HUDEP-2 (cell line): ENCODE results near the gene FLACC1.
"Not testable (repeated sequence)": the region's sequence is repeated elsewhere in the genome, so short reads cannot be mapped to it uniquely, and the experiment has no call there.

Experiments
- DNase-seq, 76 experiments: peaks; one replicate each; lab custom pipeline; 2025; ENCODE audit not compliant: unreplicated experiment in 76 of 76; lab: John Stamatoyannopoulos, UW

FLACC1 gene, protein sequence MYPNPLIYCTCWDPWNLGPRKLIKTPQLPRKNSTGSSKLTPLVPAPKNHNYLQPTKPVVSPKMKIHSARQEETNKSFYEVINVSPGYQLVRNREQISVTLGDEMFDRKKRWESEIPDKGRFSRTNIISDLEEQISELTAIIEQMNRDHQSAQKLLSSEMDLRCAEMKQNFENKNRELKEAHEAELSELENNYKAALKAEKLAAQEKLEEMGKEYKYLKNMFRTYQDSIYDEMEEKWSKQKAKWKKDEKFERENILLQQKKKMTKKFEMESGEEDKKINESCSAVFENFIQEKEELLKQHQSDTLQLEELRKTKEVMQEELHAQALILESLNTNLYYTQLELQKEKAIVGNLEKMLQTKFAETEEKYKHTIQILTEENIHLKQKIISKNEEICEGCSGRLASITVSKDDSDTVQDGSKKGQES

DNA sequence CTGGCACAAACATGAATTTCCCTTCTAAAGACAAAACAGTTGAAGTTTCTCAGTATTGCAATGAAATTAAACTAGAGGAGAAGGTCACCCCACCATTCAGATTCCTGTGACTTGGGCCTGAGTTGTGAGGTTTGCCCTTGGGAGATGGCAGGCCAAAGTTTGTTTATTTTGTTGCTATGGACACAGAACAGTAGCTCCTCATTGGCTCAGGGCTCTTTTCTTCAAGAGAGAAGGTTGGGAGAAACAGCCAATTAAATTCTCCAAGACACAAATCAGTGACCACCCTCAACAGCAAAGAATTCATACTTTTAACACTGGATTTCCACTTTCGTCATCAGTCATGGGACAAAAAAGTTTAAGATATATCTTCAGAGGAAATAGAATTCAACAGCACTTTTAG is at the start of gene FLACC1:
Gene FLACC1 (minus strand): TSS at position 125 of the 400 bp plus-strand sequence. CDS start 5,941 bp downstream, outside the sequence.
- DNase-seq, result no peak

DNA sequence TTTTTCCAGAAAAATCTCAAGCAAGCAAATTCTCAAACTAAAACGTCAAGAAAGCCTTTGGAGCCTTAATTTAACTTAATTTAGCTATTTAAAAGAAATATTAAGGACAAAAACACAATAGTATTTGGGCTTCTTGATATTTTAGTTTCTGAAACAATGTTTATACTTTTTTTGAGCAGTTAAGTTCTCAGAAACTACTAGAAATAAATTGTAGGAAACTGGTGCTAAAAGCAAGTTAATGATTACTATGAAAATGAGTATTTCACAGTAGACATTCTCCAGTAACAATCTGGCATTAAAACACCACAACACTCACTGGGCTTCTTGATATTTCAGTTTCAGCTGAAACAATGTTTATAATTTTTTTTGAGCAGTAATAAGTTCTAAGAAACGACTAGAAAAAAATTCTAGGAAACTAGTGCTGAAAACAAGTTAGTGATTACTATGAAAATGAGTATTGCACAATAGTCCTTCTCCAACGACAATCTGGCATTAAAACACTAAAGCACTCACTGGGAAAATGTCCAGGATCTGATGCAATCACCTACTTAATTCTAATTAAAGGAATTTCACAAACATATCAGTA is 49.0 kb upstream of the FLACC1 start:
- DNase-seq, result peak in 17 of 76 experiments; percentile 1 to 77 (median 38)

DNA sequence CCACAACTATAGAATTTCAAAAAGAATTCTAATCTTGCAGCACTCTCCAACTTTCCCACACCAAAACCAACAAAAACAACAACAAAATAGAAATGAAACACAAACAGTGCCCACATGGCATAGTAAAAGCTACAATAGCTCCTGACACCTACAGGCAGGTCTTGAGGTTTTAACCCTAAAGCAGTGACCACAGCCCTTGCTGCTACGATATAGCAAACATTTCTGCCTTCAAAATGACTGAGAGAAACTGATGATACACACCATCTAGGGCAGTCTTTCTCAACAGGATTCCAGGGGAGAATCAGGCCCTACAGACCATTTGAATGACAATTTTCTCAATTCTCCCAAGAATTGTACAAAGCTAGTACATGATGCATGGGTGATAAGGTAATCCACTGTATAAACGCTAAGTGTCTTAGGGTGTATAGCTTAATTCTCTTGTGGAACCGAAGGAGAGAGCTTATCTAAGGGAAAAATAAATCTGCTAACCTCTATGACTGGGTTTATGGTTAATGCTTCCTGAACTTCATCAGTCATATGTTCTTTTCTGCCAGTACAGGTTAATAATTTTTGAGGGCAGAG is 47.6 kb upstream of the FLACC1 start:
- peak in 3 of 76 experiments; percentile 7 to 11 (median 10) for DNase-seq

DNA sequence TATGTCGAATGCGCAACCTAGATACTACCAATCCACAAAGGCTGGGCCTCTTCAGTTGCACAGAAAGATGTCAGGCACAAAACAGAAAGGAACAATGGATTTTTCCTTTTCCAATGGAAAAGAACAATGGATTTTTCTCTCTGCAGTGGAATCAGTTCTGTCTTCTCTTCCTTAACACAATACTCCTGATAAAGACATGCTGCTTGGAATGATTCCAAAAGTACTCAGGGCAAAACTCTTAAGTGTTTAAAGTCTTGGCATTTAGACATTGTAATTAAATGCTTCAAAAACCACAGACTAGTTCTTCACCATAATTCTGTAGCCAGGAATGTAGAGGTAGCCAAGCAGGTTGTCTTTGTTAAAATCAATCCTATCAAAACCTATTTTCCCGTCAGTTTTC is 46.7 kb upstream of the FLACC1 start:
- peak in 3 of 76 experiments; percentile 1 to 16 (median 7) for DNase-seq

DNA sequence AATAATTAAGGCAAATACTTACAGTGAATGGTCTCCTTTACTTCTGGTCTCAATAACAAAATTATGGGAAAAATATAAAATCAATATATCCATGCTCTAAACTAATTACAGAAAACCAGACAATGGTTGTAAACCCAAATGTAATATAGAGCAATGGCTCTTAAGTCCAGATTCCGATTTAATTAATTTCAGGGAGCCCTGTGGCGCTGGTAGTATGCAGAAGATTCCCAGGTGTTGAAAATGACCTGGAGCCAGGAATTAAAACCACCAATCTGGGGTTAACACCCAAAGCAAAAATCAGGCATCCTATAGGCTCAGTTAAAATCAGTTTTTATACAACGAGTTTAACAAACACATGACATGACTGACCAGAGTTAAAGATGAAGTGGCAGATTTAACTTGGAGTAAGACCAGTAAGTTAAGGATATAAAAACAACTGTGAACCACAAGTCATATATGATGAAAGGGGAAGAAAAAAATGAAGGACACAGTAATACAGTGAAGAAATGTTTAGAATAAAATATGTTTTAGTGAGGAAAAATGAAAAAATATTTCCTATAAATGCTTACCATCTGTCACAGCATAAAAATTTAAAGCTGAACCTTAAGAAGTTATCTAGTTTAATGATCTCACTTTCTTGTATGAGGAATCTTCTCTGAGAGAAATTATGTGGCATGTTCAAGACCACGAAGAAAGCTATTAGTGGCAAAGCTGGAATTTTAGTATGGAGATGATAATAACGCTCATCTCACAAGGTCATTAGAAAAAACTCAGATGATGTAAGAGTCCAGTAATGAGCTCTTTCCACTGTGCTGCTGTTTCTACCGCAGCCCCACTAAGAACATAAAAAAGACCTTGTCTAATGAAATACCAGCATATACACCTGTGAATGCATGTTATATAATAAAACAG is 45.8 kb upstream of the FLACC1 start:
- no peak for DNase-seq

DNA sequence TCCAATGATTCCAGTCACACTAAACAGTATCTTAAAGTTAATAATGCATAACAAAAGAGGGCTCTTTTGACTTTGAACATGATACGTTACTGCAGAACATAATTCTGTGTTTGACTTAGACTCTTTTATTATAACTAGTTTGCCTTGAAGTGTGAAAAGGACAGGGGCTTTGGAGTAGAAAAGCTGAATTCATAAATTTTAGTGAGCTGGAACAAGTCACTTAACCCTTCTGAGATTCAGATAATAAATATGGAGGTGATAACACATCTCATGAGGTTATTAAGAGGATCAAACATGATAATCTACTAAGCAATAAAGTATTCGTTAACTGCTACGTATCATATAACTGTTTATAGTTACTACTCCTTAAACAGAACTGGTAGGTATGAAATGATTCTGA is 44.7 kb upstream of the FLACC1 start:
- DNase-seq, result no peak

DNA sequence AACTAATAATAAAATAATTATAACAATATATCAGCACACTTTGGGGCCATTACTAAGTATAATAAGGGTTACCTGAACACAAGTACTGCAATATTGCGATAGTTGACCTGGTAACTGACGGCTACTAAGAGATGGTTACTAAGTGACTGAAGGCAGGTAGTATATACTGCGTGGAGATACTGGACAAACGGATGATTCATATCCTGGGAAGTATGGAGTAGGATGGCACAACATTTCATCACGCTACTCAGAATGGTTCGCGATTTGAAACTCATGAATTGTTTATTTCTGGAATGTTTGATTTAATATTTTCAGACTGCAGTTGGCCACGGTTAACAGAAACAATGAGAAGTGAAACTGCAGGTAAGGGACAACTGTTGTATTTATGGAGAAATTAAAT is 39.5 kb upstream of the FLACC1 start:
- no peak for DNase-seq

DNA sequence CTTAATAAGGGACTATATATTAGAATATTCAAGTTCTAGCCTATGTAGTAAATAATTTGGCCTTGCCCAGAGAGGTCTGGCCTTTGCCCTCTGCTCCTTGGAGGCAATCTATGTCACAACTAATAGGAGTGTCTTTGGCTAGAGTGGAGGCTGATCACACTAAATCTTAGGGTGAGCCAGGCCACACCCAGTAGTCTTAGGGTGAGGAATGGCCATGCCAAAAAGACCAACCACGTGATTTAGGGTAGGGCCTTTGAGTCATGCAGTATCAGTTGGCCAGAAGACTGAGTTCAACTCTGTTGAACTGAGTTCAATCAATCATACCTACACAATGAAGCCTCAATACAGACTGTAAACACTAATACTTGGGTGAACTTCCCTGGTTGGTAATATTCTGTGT is 26.0 kb upstream of the FLACC1 start:
- DNase-seq, result peak in 70 of 76 experiments; percentile 21 to 84 (median 56)

DNA sequence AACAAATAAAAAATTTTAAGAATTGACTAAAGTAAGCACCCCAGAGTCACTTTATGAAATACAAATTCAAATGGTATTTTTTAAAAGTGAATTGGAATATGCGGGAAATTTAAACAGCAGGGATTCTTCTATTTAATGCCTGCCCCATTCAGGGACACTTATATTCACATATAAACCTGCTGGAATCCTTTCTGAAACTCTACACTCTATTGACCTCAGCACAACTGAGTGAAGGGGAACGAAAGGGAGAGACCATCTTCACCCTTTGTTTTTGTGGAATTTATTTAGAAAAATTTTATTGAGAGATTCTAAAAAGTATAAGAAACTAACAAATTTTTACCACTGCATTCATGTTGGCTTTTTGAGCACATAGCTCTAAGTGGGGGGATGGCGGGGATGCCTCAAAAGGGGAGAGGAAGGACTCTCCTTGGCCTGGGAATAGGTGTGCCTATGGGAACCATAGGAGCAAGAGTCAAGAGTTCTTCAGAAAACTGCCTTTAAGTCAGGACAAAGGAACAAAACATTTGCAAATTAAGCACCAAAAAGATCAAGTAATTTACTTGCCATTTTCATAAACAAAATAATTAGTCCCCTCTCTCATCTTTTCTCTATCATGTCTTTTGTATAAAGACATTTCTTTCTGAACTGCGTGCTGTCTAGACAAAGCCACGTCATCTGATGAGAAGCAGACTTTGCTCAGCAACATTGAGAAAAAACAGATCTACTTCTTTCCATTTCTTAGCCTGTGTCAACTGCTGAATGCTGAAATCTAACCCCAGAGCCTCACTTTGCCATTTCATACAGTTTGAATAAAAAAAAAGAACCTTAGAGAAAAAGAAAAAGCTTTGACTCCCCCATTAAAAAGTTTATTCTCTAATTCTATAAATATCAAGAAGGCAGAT is 21.6 kb upstream of the FLACC1 start:
- DNase-seq, result no peak

DNA sequence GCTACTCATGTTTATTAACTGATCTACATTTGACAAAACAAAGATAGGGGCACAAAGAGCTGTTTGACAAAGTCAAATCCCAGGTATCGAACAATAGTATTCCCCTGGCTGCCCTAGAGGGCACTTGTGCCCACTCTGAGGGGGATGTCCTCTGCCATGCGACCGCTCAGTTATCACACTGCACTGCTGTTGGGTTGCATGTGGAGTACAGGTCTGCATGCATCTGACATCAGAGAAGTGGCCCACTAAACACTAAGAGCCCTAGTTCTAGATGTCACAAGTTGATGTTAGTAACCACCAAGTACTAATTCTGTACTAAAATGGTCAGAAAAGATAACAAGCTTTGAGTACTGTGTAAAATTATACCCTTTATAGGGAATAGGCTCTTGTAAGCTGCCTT is 20.1 kb upstream of the FLACC1 start:
- peak in 1 of 76 experiments; percentile 3 for DNase-seq

DNA sequence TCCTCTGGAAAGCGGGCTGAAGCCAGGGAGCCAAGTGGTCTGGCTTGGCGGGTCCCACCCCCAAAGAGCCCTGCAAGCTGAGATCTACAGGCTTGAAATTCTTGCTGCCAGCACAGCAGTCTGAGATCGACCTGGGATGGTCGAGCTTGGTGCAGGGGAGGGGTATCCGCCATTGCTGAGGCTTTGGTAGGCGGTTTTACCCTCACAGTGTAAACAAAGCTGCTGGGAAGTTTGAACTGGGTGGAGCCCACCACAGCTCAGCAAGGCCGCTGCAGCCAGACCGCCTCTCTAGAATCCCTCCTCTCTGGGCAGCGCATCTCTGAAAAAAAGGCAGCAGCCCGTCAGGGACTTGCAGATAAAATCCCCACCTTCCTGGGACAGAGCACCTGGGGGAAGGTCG is 12.6 kb upstream of the FLACC1 start:
- no peak for DNase-seq

DNA sequence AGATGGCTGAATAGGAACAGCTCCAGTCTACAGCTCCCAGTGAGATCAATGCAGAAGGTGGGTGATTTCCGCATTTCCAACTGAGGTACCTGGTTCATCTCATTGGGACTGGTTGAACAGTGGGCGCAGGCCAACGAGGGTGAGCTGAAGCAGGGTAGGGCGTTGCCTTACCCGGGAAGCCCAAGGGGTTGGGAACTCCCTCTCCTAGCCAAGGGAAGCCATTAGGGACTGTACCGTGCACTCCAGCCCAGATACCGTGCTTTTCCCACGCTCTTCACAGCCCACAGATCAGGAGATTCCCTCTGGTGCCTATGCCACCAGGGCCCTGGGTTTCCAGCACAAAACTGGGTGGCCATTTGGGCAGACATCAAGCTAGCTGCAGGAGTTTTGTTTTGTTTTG is 12.2 kb upstream of the FLACC1 start:
- DNase-seq, result not testable (repeated sequence)

DNA sequence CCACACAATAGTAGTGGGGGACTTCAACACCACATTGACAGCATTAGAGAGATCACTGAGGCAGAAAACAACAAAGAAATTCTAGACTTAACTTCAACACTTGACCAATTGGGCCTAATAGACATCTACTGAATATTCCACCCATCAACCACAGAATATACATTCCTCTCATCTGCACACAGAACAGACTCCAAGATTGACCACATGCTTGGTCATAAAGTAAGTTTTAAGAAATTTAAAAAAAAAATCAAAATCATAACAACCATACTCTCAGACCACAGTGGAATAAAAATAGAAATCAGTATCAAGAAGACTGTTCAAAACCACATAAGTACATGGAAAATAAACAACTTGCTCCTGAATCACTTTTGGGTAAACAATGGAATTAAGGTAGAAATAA is 9.0 kb upstream of the FLACC1 start:
- no peak for DNase-seq

DNA sequence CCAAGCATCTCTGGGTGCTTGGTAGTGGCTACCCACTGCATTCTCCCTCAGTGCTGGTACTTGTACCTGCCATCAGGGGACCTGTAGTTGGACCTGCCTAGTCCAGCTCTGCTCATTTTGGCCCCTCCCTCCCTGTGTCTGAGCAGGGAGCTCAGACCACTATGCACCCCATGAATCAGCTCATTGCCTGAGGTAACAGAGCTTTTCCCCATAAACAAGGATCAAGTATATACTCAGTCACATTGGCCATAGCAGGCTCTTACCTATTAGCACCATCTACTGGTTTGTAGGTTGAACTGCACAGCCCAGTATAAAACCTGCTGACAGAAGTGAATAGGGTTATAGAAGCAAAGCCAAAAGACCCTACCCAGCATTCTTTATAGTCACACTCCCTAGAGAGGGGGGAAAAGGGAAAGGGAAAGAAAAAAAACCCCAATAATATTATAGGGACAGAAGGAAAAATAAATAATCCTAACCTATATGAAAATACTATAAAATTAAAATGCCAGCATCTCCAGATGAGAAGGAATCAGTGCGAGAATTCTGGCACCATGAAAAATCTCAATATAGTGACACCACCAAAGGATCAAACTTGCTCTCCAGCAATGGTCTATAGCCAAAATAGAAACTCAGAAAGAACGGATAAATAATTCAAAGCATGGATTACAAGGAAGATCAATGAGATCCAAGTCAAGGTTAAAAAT is 6.9 kb upstream of the FLACC1 start:
- peak in 23 of 76 experiments; percentile 1 to 50 (median 16) for DNase-seq

DNA sequence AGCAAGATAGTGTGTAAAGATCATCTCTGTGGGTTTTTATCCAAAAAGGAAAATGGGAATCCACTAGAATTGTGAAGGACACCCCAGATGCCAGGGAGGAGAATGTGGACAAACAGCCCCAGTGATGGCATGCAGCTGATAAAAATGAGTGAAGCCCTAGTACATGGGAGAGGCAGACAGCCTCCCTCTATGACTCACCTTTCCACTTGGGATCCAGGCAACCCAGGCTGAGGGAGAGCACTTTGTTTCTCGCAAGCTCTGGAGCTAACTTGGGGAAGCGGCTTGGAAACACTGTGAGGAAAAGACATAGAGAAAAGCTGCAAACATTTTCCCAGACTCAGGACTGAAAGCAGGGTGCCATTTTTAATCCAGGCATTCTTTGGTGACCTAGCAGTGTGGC is 5.3 kb upstream of the FLACC1 start:
- DNase-seq, result no peak

DNA sequence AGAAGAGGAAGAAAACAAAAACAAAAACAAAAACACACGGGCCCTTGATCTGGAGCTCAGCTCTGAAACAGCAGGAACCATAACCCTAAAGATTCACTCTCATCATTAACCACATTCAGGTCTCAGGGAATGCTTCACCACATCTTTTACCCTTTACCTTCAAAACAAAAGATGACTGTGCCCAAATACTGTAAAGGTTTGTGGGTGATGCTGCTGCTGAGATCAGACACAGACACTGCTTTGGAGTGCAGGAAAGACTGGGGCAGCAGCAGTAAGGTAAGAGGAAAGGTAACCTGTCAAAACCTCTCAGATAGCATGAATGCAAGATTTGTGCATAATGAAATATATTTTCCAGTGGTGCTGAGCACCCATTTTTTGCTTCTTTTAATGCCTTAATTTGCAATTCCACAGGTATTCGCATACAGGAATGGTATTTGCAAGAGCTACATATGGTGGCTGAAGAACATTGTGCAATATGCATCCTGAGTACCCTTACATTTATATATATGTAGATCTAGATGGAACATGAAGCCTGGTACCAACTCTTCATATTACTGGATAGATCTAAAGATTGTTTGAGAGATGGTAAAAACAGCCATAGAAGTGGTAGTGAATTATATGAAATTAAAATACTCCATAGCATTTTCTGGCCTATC is 4.1 kb upstream of the FLACC1 start:
- no peak for DNase-seq

DNA sequence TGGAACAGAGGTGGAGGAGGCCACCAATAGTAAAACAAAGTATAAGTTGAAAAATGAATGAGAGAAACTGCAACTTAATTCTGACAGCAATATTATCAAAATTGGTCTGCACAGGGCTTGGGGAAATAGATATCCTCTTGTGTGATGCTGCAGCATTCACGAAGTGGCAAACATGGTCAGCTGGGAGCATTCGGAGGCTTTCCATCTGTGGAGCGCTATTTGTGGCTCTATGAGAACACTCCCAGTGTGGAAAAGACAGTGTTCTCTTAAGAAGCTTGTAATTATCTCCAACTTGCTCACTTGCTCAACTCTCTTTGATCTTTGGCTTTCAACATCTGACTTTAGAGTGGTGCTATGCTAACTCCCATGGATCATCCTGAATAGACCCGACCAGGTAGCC is 3.1 kb upstream of the FLACC1 start:
- DNase-seq, result no peak

DNA sequence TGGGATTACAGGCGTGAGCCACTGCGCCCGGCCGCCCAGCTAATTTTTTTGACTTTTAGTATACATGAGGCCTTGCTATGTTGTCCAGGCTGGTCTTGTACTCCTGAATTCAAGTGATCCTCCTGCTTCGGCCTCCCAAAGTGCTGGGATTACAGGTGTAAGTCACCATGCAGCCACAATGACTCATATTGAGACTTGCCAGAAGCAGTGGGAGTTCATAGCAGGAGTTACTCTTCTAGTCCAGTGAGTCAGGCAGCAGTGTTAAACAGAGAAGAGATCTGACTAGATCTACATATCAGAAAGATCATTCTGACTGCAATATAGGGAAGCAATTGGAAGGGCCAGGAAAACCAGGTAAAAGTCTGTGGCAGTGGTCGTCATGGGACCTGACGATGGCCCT is 1.5 kb upstream of the FLACC1 start:
- DNase-seq, result no peak

DNA sequence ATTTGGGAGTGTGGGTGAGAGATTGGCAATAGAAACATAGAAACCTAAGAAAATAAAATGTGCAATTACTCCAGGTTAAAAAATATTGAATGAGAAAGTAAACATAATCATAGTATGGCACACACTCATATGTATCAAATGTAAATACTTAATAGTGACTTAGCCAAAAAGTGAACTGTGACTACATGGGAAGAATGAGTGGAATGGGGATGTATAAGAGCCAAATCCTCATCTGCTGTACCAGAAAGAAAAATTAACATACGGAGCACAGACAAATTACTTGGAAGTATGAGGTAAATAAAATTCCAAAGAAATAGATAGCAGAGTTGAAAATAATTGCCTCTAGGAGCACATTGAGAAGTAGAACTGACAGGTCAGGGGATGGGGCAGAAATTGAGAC is 4.0 kb downstream of the FLACC1 start:
- no peak for DNase-seq
